ENCODE data around the gene SLC30A3. TPM values are rescaled to one million over a fixed set of nuclear protein-coding genes. Genes with fewer than 3 reads are reported as not detected.
"Not testable (repeated sequence)": the region's sequence is repeated elsewhere in the genome, so short reads cannot be mapped to it uniquely, and the experiment has no call there.

Gene SLC30A3
- total RNA-seq, 4 donors from 2014 or later, result not detected

- intact Hi-C loops (cut with DNase I), result no loop called here
- WGBS, result 93% methylated on average over 11 of the region's 16 CpGs
- H3K27me3 ChIP-seq, result peaks cover 0 to 55% (median 31%) of the 10 kb centered on the region in 4 donors
- peaks cover 6 to 76% (median 16%) of the 10 kb centered on the region in 4 donors for H3K36me3 ChIP-seq
- H3K4me1 ChIP-seq, result peaks cover 17 to 36% (median 33%) of the 10 kb centered on the region in 4 donors
- H3K27ac ChIP-seq (replicated peaks in 1 of 4), result no peak overlapping the region
- DNase-seq (ENCODE audit: extremely low spot score), result no peak
- TF ChIP-seq POLR2AphosphoS5 (IDR thresholded peaks at IDR 0.05) (no peak), EP300 (IDR thresholded peaks at IDR 0.05) (no peak), POLR2A (IDR thresholded peaks at IDR 0.05; ENCODE audit: low read depth) (no peak), CTCF (IDR thresholded peaks at IDR 0.05) (no peak)
- no peaks in the 10 kb centered on the region for H3K9me3 ChIP-seq
- no peak overlapping the region for H3K4me3 ChIP-seq
These were observed 42.7 kb upstream of the SLC30A3 start for GRCh38 chr2:27305516-27305915.

- peaks cover 0 to 57% (median 31%) of the 10 kb centered on the region in 4 donors for H3K27me3 ChIP-seq
- H3K9me3 ChIP-seq, result no peaks in the 10 kb centered on the region
- peaks cover 4 to 74% (median 9%) of the 10 kb centered on the region in 4 donors for H3K36me3 ChIP-seq
- H3K4me3 ChIP-seq, result no peak overlapping the region
- 81% methylated on average over 9 of the region's 13 CpGs for WGBS
- H3K4me1 ChIP-seq, result peaks cover 17 to 36% (median 33%) of the 10 kb centered on the region in 4 donors
- TF ChIP-seq POLR2A (IDR thresholded peaks at IDR 0.05; ENCODE audit: low read depth) (no peak), CTCF (IDR thresholded peaks at IDR 0.05) (no peak), POLR2AphosphoS5 (IDR thresholded peaks at IDR 0.05) (no peak)
- intact Hi-C loops (cut with DNase I), result no loop called here
- no peak overlapping the region for H3K27ac ChIP-seq (replicated peaks in 1 of 4)
- DNase-seq (ENCODE audit: extremely low spot score), result no peak
These were observed 41.8 kb upstream of the SLC30A3 start for GRCh38 chr2:27304488-27305240.

GRCh38 chr2:27303093-27304025 lies 40.5 kb upstream of the SLC30A3 start:
- Histone ChIP-seq H3K27ac (replicated peaks in 1 of 4) (no peak overlapping the region), H3K9me3 (no peaks in the 10 kb centered on the region), H3K4me1 (peaks cover 16 to 31% (median 29%) of the 10 kb centered on the region in 4 donors), H3K27me3 (peaks cover 0 to 59% (median 29%) of the 10 kb centered on the region in 4 donors), H3K36me3 (peaks cover 0 to 75% (median under 1%) of the 10 kb centered on the region in 4 donors), H3K4me3 (peak overlapping the region; percentile 36 to 48 (median 41))
- peak; percentile 86 to 89 (median 89) for TF ChIP-seq CTCF (IDR thresholded peaks at IDR 0.05)
- TF ChIP-seq POLR2A (IDR thresholded peaks at IDR 0.05; ENCODE audit: low read depth), result no peak
- no peak for DNase-seq (ENCODE audit: extremely low spot score)
- WGBS, result 31% methylated on average over 23 of the region's 25 CpGs
- intact Hi-C loops (cut with DNase I), result no loop called here

GRCh38 chr2:27300606-27301005 lies 37.8 kb upstream of the SLC30A3 start:
- H3K9me3 ChIP-seq; H3K4me1 ChIP-seq; DNase-seq (ENCODE audit: extremely low spot score); H3K27ac ChIP-seq (replicated peaks in 1 of 4); H3K4me3 ChIP-seq; intact Hi-C loops (cut with DNase I): not testable (repeated sequence)
- Histone ChIP-seq H3K36me3 (peaks cover 0 to 50% (median 0%) of the 10 kb centered on the region in 4 donors), H3K27me3 (peaks cover 0 to 50% (median 3%) of the 10 kb centered on the region in 4 donors)
- 84% methylated on average over 4 of the region's 4 CpGs for WGBS
